ENCODE measurements around the gene ADGRG6.

ADGRG6 gene

DNA sequence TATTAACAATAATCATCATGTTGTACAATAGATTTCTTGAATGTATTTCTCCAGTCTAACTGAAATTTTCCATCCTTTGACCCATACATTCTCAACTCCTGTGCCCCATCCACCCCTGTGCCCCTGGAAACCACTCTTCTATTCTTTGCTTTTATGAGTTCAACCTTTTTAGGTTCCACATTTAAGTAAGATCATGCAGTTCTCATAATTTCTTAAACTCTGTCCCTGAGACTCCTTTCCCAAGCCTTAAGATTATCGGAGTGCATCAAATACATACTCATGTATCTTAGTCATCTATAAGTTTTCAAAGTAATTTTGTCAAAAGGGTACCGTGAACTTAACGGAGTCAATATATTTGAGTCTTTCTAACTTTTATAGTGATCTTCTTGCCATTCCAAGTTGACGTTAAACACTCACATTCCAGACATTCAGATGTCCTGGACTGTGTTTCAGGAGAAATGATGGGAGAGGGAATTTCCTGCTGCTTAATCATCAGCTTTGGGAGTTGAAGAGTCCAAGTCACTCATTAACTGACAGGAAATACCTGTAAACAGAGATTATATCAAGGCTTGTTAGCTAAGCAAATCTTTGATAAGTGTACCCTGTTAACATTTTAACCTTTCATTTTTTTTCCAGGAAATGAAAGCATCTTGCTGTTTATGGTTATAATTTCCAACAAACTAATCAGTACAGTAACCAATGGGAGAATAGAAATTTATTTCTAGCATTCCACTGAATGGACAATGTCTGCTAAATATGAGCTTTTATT, 73.3 kb downstream of the ADGRG6 start:
- no peak for DNase-seq (ENCODE audit: low spot score)

DNA sequence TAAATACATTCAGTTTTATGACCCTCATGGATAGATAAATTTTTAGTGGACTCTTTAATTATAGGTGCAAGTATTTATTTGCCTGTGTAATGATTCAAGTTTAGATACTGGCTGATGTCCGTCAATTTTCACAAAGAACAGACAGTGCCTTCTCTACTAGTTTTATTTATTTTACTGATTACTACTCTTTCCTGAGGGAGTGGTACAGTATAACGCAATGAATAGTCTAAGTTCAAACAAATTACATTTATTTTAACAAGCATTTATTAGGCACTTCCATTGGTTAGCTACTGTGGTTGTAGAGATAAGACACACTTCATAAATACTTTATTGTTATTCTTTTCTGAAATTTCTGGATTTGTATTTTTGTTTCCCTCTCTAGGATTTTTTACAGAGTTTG, 74.3 kb downstream of the ADGRG6 start:
- DNase-seq (ENCODE audit: low spot score), result no peak

DNA sequence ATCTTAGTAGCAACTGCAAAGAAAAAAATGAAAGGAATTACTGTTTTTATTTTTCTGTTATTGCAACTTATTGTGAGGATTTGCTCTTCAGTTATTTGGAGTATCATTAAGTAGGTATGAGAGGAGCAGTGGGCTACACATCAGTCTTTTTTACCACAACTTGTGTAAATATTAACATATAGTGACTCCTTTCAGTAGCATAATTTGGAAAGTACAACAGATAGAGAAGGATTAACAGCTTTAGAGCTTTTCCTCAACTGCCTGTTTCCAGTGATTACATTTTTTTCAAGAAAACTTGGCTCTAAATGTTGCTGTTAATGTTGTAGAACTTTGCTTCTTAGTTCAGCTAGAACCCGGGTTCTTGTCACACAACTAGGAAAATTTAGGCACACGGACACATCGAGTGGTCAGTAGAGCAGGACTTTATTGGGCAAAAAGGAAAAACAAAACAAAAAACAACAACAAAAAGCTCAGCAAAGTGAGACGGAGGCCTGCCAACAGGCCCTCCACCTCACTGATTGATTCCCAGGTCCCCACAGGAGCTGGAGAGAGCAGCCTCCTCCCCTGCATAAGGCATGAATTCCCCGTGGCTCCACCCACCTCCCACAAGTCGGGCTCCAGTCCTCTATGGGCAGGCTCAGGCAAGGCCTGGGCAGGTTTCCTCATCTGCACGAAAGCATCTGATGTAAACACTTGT, 75.1 kb downstream of the ADGRG6 start:
- peak; percentile 53 for DNase-seq (ENCODE audit: low spot score)

DNA sequence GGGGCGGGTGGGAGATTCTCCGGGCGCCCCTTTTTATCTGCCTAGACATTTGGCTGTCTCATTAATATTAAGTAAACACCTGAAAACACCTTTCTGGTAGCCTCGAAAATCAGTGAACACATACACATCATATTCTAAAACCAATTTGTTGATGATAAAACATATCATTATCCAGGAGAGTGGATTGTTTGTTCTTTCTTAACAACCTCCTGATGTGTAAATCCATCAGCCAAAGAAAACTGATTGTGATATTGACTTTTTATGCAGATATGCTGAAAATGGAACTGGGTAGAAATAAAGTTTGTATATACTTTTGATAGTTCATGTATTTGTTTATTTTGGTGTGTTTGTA, 75.7 kb downstream of the ADGRG6 start:
- no peak for DNase-seq (ENCODE audit: low spot score)

DNA sequence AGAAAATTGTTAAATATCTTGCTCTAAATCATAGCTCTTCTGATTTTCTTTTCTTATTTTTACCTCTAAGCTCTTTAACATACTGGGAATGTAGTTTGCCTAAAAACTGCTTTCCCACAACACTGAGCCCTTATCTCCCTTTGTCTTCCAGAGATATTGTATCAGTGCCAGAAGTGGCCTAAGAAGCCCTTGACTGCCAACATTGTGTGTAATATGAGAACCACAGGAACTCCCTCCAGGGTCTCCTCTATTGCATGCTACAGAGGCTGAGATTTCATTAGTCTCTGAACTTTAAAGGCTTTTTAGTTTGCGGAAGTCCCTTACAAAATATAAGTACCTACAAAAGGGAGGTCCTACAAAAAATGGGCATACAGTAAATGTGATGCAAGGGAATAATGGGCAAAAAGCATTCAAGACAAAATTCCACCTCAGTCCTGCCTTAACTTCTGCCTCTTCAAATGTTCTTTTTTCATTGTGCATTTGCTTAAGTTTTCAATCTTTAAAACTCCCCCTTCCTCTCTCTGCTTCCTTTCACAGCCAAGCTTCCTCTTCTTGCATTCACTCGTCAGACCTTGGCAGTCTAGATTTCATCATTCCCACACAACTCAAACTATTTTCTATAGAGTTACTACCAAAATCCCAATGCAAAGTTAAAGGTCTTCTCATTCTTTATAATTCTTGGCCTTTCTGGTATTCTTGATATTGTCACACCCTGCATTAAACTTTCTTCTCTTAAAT, 76.5 kb downstream of the ADGRG6 start:
- DNase-seq (ENCODE audit: low spot score), result peak; percentile 52

DNA sequence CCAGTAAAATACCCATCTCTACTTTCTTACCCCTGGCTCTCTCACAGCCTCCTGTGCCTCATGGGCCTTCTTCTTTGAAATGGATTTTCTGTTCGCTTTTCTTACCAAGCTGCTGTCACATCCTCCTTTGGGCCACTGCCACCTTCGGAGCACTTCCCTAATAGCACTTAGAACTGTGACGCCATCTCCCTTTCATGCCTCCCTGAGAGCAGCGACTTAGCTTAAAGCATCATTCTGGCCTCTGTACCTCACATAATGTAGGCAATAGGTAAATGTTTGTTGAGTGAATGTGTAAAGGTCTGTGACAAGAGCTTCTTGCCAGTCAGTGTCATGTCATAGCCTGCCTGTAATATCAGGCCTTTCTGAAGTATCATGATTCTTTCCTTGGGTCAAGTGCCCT, 78.8 kb downstream of the ADGRG6 start:
- no peak for DNase-seq (ENCODE audit: low spot score)

DNA sequence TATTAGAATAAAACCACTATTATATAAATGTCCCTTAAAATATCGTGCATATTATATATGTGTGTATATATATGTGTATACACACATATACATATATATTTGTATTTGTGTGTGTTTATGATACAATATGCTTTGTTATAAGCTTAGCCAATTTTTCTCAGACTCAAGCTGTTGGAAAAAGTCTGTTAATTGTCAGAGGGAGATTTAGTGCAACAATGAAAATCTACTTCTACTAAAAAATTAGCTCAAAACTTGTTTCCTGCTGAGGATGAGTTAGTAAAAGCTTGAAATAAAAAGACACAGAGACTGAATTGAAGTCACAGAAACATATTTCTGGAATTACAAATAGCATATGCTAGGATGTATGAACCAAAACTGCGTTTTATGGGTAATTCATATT, 79.4 kb downstream of the ADGRG6 start:
- DNase-seq (ENCODE audit: low spot score), result no peak

DNA sequence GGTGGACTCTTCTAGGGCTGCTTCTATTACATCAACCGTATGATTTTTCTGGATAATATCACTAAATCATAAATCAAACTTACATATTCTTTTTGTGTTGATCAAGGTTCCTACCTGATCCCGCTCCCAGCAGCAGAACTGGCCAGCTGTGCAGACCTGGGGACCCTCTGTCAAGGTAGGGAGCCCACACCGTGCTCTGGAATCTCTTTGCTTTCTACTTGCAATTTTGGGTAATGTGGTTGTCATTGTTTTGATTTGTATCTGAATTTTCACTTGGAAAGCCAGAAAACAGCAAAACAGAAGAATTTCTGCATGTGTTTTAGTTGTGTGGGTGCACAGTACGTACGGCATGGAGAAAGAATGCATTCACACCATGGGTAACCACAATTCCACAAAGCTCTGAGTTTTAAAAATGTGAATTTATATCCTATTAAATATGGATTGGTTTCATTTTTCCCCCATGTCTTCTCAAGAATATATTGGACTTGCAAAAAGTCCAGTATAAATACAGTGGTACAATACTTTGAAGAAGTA, 80.1 kb downstream of the ADGRG6 start:
- no peak for DNase-seq (ENCODE audit: low spot score)

DNA sequence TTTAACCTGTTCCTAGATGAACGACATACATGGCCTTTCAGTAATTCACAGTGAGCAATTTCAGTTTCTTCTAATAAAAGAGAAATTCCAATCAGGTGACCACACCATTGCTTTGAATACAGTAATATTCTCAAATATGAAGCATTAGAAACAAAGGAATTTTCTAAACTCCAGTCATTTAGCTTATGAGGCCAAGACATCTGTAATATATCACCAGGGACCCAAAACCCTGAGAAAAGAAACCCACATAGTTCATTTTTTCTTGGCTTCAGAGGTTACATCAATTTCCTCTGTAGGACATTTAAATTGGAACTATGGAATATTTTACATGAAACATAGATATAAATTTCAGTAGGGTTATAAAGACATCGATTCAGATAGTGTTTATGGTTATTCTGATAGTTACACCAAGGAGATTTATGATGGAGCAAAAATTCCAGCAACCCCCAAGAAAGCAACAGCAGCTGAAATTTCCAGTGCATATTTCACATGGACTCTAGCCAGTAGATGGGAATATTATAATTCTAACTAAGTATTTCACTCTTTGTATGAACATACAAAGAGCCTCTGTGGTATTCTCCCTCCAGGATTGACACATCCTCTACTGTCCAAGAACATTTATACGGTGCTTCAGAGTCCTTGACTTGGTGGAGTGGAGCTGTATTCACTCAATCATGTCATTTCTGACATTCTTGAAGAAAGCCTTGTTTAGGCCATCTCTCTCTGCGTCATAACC, 82.9 kb downstream of the ADGRG6 start:
- no peak for DNase-seq (ENCODE audit: low spot score)

DNA sequence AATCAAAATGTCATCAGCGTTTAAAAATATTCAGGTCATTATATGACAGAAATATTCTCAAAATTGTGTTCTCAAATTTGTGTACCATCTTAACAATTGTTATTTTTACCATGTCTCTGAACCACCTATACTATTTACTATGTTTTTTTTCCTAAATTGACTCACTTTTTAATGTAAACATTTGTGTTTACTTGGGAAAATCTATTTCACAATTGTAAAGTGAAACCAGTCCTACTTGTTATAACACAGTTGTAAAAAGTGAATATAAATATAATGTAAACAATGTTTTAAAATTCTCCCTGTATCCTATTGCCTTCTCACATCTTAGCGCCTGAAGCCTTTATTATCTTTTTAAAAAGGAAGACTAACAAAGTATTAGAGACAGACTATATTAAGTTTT, 83.5 kb downstream of the ADGRG6 start:
- no peak for DNase-seq (ENCODE audit: low spot score)

DNA sequence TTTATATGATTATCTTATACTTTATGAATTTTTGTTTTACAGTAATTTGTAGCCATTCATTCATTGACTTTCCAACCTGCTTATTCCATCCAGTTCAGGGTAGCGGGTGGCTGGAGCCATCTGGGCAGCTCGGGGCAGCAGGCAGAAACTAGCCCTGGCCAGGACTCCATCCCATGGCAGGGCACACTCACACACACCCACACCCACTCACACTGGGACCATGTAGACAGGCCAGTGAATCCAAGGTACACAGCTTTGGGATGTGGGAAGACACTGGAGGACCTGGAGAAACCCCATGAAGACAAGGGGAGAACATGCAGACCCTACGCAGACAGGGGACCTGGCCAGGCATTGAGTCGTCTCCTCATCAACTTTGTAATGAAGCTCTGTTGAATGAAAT, 84.8 kb downstream of the ADGRG6 start:
- DNase-seq (ENCODE audit: low spot score), result no peak

DNA sequence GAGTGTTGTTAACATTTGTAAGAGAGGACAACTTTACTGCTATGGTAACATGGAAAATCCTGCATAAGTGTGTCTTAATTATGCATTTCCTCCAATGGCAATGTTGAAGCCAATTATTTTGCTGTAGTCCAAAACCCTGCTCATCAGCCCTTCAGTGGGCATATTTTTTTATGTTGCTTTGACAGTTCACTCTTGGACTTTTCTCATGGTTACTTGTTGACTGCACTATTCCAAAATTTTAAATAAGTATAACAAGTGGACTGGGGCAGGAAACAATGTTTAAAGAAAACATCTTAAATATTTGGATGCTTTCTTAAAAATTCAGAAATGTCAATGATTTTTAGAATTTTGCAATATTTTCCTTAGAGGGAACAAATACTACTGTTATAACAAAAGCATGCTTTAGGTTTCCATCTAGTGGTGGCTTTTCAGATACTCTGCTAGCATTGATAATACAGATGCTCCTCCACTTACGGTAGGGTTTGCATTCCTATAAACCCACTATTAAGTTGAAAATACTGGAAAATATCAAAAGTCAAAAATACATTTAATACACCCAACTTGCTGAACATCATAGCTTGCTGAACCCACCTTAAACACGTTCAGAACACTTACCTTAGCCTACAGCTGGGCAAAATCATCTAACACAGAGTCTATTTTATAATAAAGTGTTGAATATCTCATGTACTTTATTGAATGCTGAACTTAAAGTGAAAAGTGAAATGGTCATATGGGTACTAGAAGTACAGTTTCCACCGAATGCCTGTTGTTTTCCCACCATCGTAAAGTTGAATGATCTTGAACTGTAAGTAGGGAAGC, 86.4 kb downstream of the ADGRG6 start:
- peak; percentile 21 for DNase-seq (ENCODE audit: low spot score)

DNA sequence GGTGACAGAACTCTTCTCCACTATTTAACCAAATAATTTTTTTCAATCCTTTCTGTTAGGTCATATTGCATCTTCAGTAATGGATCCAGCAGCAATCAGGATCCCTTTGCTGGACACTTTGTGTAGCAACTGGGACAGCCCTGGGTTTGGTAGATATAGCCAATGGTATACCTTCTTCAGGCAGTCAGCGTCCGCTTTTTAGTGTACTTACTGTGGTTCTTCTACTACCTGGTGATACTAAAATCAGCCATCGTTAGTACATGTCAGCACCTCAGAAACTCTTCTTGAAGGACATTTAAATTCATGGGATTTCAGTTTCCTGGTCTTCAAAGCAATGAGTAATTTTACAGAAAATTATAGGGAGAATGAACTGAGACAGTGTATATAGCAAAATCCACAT, 93.5 kb downstream of the ADGRG6 start:
- no peak for DNase-seq (ENCODE audit: low spot score)

DNA sequence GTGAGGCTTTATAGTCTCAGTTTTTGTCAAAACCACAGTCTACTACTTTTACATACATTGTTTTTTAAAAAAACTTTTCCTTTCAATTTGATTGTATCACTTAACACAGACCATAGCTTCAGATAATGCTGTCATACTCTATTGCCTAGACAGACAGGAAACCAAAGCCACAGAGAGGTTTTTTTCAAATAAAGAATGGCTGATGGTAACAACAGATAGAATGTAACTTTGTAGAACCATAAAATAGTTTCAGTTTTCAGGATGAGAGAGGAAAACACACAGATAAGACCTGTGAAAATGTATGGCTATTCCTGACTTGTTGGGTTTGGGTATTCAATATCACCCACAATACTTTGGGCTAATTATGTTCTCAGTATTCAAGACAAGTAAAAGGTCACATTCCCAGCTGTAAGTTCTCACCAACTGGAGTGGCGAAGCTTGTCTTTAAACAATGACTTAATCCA, 94.0 kb downstream of the ADGRG6 start:
- DNase-seq (ENCODE audit: low spot score), result no peak

DNA sequence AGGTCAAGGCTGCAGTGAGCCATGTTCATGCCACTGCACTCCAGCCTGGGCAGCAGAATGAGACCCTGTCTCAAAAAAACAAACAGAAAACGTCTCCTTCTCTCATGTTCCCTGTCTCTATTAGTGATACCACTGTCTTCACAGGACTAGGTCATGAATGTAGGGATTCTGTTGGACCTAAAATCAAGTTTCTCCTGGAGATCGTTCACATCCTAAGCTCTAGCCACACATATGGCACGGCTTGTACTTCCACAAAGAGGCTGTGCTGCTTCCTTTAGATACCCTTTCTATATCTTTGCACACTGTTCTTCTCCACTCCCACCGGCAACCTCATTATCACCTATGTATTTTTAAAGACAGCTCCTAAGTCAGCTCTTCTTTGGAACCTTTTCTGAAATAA, 96.5 kb downstream of the ADGRG6 start:
- DNase-seq (ENCODE audit: low spot score), result no peak

DNA sequence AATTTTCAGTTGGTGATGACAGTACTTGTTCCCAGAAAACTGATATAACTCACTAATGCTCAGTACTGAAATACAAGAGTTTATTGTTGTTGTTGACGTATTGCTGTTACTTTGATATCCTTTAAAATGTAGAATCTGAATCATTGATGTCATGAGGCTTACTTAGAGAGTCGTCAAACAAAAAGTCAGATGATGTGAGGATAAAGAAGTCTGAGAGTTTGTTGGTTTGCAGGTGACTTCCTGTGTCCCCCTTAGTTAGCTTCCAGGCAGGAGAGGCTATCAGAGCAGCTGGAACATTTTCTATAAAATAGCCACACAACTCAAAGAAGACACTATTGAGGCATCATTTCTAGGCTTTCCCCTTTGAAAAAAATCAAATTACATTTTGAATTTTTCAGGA, 97.9 kb downstream of the ADGRG6 start:
- no peak for DNase-seq (ENCODE audit: low spot score)

DNA sequence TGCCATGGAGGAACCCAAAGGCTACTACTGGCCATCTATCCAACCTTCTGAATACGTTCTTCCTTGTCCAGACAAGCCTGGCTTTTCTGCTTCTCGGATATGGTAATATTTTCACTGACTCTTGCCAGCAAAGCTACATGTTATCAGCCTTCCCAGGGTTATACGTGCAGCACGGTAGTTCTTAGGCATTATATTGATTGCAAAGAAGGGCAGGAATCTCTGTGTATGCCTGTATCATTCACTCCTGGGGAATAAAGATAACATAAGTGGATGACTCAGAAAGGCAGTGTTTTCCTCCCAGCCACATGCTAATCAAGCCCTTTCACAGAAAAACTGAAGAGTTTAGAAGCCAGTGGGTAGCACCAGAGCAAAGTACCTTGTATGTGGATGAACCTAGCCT, 98.7 kb downstream of the ADGRG6 start:
- no peak for DNase-seq (ENCODE audit: low spot score)

DNA sequence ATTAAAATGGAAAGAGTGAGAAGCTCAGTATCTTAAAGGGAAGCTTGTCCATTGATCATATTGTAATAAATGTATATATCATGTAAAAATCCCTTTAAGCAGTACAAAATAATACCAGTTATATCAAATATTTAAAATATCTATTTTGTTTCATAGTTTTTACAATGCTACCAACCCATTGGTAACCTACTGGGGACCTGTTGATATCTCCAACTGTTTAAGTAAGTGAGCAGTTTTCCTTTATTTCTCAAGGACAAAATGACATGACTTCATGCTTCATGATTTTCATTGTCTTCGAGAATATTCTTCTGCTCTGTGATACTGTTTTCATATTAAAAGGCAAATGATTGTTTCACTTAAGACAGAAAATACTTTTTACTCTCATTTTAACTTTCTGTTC, 100.0 kb downstream of the ADGRG6 start:
- DNase-seq (ENCODE audit: low spot score), result no peak

DNA sequence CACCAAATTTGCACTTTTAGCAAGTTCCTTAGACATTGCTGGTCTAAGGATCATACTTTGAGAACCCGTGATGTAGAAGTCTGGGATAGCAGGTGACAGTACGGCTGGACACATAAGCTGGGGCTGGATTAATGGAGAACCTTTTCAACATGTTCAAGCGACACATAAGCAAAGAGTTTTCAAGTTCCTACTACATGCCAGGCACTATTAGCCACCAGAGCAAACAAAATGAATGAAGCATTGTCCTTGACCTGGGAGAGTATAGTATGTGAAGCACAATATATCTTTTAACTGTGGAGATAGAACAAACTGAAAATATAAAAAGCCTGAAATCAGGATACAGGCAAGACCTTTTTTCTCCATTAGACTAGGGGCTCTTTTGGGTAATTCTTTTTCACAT, 102.9 kb downstream of the ADGRG6 start:
- DNase-seq (ENCODE audit: low spot score), result no peak

DNA sequence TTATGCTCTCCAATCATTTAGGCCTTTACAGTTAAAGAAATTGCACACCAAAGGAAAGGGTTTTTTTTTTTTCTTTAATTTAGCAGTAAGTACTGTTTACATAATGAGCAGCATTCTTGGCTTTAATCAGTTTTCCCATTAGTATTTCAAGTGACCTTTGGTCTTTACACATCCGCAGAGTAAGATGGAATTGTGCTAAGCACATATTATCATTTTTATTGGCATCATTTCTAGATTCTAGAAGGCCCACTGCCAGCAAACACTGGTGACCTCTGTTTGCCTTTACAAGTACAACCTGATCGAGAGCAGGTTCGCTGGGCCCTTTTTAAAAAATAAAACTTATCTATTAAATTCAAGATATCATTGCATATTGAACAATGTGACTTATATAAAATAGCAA, 104.3 kb downstream of the ADGRG6 start:
- no peak for DNase-seq (ENCODE audit: low spot score)

All from SK-N-DZ (cell line).